ENCODE results near the gene COX5A. TPM values are rescaled to one million over a fixed set of nuclear protein-coding genes. Genes with fewer than 3 reads are reported as not detected.
A peak's percentile ranks its signal among the peaks of the same experiment; 100 is the strongest.

Gene COX5A
- total and polyA plus RNA-seq, 2 donors = 65.5 to 191 TPM

GRCh38 chr15:74964794-74965193, 26.9 kb upstream of the COX5A start:
- no peaks in the 10 kb centered on the region for H3K36me3 ChIP-seq (ENCODE audit: control insufficient read depth in 2 of 2, insufficient read depth in 2 of 2, low read length in 1 of 2)
- DNase-seq (ENCODE audit: low read depth in 6 of 9, low spot score in 9 of 9) = no peak
- H3K4me3 ChIP-seq (ENCODE audit: low read length in 2 of 2) = no peak overlapping the region
- peak overlapping the region in 1 of 2 donors; percentile 18 for H3K27ac ChIP-seq (ENCODE audit: low read depth in 1 of 2, low read length in 1 of 2)
- H3K9me3 ChIP-seq (ENCODE audit: control insufficient read depth in 2 of 2, insufficient read depth in 1 of 2, low read length in 1 of 2) = no peaks in the 10 kb centered on the region
- WGBS = 41% methylated on average over 3 of the region's 3 CpGs
- H3K4me1 ChIP-seq (ENCODE audit: control insufficient read depth in 2 of 2, insufficient read depth in 2 of 2, low read length in 2 of 2) = no peaks in the 10 kb centered on the region
- peaks cover 10 to 36% of the 10 kb centered on the region in 2 donors for H3K27me3 ChIP-seq (ENCODE audit: control insufficient read depth in 2 of 2, insufficient read depth in 1 of 2, low read length in 1 of 2)

GRCh38 chr15:74963213-74963612, 25.3 kb upstream of the COX5A start:
- Histone ChIP-seq H3K27ac (ENCODE audit: low read depth in 1 of 2, low read length in 1 of 2) (no peak overlapping the region), H3K36me3 (ENCODE audit: control insufficient read depth in 2 of 2, insufficient read depth in 2 of 2, low read length in 1 of 2) (no peaks in the 10 kb centered on the region), H3K4me1 (ENCODE audit: control insufficient read depth in 2 of 2, insufficient read depth in 2 of 2, low read length in 2 of 2) (peaks cover 0 to 8% of the 10 kb centered on the region in 2 donors), H3K4me3 (ENCODE audit: low read length in 2 of 2) (no peak overlapping the region), H3K27me3 (ENCODE audit: control insufficient read depth in 2 of 2, insufficient read depth in 1 of 2, low read length in 1 of 2) (peaks cover 25 to 52% of the 10 kb centered on the region in 2 donors), H3K9me3 (ENCODE audit: control insufficient read depth in 2 of 2, insufficient read depth in 1 of 2, low read length in 1 of 2) (no peaks in the 10 kb centered on the region)
- WGBS = 95% methylated on average over 4 of the region's 4 CpGs
- no peak for DNase-seq (ENCODE audit: low read depth in 6 of 9, low spot score in 9 of 9)

GRCh38 chr15:74962671-74963070, 24.8 kb upstream of the COX5A start:
- peaks cover 30 to 57% of the 10 kb centered on the region in 2 donors for H3K27me3 ChIP-seq (ENCODE audit: control insufficient read depth in 2 of 2, insufficient read depth in 1 of 2, low read length in 1 of 2)
- 68% methylated on average over 2 of the region's 2 CpGs for WGBS

GRCh38 chr15:74962219-74962618, 24.3 kb upstream of the COX5A start:
- H3K9me3 ChIP-seq (ENCODE audit: control insufficient read depth in 2 of 2, insufficient read depth in 1 of 2, low read length in 1 of 2) = no peaks in the 10 kb centered on the region
- 97% methylated on average over 8 of the region's 8 CpGs for WGBS
- H3K36me3 ChIP-seq (ENCODE audit: control insufficient read depth in 2 of 2, insufficient read depth in 2 of 2, low read length in 1 of 2) = no peaks in the 10 kb centered on the region
- H3K4me3 ChIP-seq (ENCODE audit: low read length in 2 of 2) = no peak overlapping the region
- H3K27me3 ChIP-seq (ENCODE audit: control insufficient read depth in 2 of 2, insufficient read depth in 1 of 2, low read length in 1 of 2) = peaks cover 35 to 62% of the 10 kb centered on the region in 2 donors
- no peak overlapping the region for H3K27ac ChIP-seq (ENCODE audit: low read depth in 1 of 2, low read length in 1 of 2)
- no peak for DNase-seq (ENCODE audit: low read depth in 6 of 9, low spot score in 9 of 9)
- peaks cover 3 to 17% of the 10 kb centered on the region in 2 donors for H3K4me1 ChIP-seq (ENCODE audit: control insufficient read depth in 2 of 2, insufficient read depth in 2 of 2, low read length in 2 of 2)

More at GRCh38 chr15:74962671-74963070, 24.8 kb upstream of the COX5A start:
- no peak overlapping the region for H3K4me3 ChIP-seq (ENCODE audit: low read length in 2 of 2)
- no peak for DNase-seq (ENCODE audit: low read depth in 6 of 9, low spot score in 9 of 9)
- no peak overlapping the region for H3K27ac ChIP-seq (ENCODE audit: low read depth in 1 of 2, low read length in 1 of 2)
- peaks cover 0 to 12% of the 10 kb centered on the region in 2 donors for H3K4me1 ChIP-seq (ENCODE audit: control insufficient read depth in 2 of 2, insufficient read depth in 2 of 2, low read length in 2 of 2)
- H3K36me3 ChIP-seq (ENCODE audit: control insufficient read depth in 2 of 2, insufficient read depth in 2 of 2, low read length in 1 of 2) = no peaks in the 10 kb centered on the region
- no peaks in the 10 kb centered on the region for H3K9me3 ChIP-seq (ENCODE audit: control insufficient read depth in 2 of 2, insufficient read depth in 1 of 2, low read length in 1 of 2)

GRCh38 chr15:74961616-74962015, 23.7 kb upstream of the COX5A start:
- Histone ChIP-seq H3K4me1 (ENCODE audit: control insufficient read depth in 2 of 2, insufficient read depth in 2 of 2, low read length in 2 of 2) (peaks cover 6 to 22% of the 10 kb centered on the region in 2 donors), H3K27me3 (ENCODE audit: control insufficient read depth in 2 of 2, insufficient read depth in 1 of 2, low read length in 1 of 2) (peaks cover 39 to 68% of the 10 kb centered on the region in 2 donors), H3K4me3 (ENCODE audit: low read length in 2 of 2) (no peak overlapping the region), H3K27ac (ENCODE audit: low read depth in 1 of 2, low read length in 1 of 2) (no peak overlapping the region), H3K9me3 (ENCODE audit: control insufficient read depth in 2 of 2, insufficient read depth in 1 of 2, low read length in 1 of 2) (no peaks in the 10 kb centered on the region), H3K36me3 (ENCODE audit: control insufficient read depth in 2 of 2, insufficient read depth in 2 of 2, low read length in 1 of 2) (no peaks in the 10 kb centered on the region)
- DNase-seq (ENCODE audit: low read depth in 6 of 9, low spot score in 9 of 9) = no peak
- 93% methylated on average over 5 of the region's 5 CpGs for WGBS

- 72% methylated on average over 3 of the region's 3 CpGs for WGBS
Observed at GRCh38 chr15:74960995-74961588, 23.2 kb upstream of the COX5A start.

GRCh38 chr15:74960286-74960685, 22.4 kb upstream of the COX5A start:
- H3K4me3 ChIP-seq (ENCODE audit: low read length in 2 of 2) = no peak overlapping the region
- H3K36me3 ChIP-seq (ENCODE audit: control insufficient read depth in 2 of 2, insufficient read depth in 2 of 2, low read length in 1 of 2) = no peaks in the 10 kb centered on the region
- peaks cover 46 to 80% of the 10 kb centered on the region in 2 donors for H3K27me3 ChIP-seq (ENCODE audit: control insufficient read depth in 2 of 2, insufficient read depth in 1 of 2, low read length in 1 of 2)
- peaks cover 0 to 1% of the 10 kb centered on the region in 2 donors for H3K9me3 ChIP-seq (ENCODE audit: control insufficient read depth in 2 of 2, insufficient read depth in 1 of 2, low read length in 1 of 2)
- H3K27ac ChIP-seq (ENCODE audit: low read depth in 1 of 2, low read length in 1 of 2) = no peak overlapping the region
- DNase-seq (ENCODE audit: low read depth in 6 of 9, low spot score in 9 of 9) = no peak
- H3K4me1 ChIP-seq (ENCODE audit: control insufficient read depth in 2 of 2, insufficient read depth in 2 of 2, low read length in 2 of 2) = peaks cover 13 to 31% of the 10 kb centered on the region in 2 donors
- WGBS = 97% methylated on average over 1 of the region's 1 CpG

More at GRCh38 chr15:74960995-74961588, 23.2 kb upstream of the COX5A start:
- H3K27ac ChIP-seq (ENCODE audit: low read depth in 1 of 2, low read length in 1 of 2) = no peak overlapping the region
- H3K36me3 ChIP-seq (ENCODE audit: control insufficient read depth in 2 of 2, insufficient read depth in 2 of 2, low read length in 1 of 2) = no peaks in the 10 kb centered on the region
- H3K4me1 ChIP-seq (ENCODE audit: control insufficient read depth in 2 of 2, insufficient read depth in 2 of 2, low read length in 2 of 2) = peaks cover 11 to 23% of the 10 kb centered on the region in 2 donors
- H3K4me3 ChIP-seq (ENCODE audit: low read length in 2 of 2) = no peak overlapping the region
- no peak for DNase-seq (ENCODE audit: low read depth in 6 of 9, low spot score in 9 of 9)
- no peaks in the 10 kb centered on the region for H3K9me3 ChIP-seq (ENCODE audit: control insufficient read depth in 2 of 2, insufficient read depth in 1 of 2, low read length in 1 of 2)
- peaks cover 43 to 72% of the 10 kb centered on the region in 2 donors for H3K27me3 ChIP-seq (ENCODE audit: control insufficient read depth in 2 of 2, insufficient read depth in 1 of 2, low read length in 1 of 2)

- Histone ChIP-seq H3K27ac (ENCODE audit: low read depth in 1 of 2, low read length in 1 of 2) (no peak overlapping the region), H3K27me3 (ENCODE audit: control insufficient read depth in 2 of 2, insufficient read depth in 1 of 2, low read length in 1 of 2) (peaks cover 46 to 85% of the 10 kb centered on the region in 2 donors), H3K36me3 (ENCODE audit: control insufficient read depth in 2 of 2, insufficient read depth in 2 of 2, low read length in 1 of 2) (no peaks in the 10 kb centered on the region), H3K9me3 (ENCODE audit: control insufficient read depth in 2 of 2, insufficient read depth in 1 of 2, low read length in 1 of 2) (peaks cover 0 to 1% of the 10 kb centered on the region in 2 donors), H3K4me1 (ENCODE audit: control insufficient read depth in 2 of 2, insufficient read depth in 2 of 2, low read length in 2 of 2) (peaks cover 13 to 37% of the 10 kb centered on the region in 2 donors), H3K4me3 (ENCODE audit: low read length in 2 of 2) (no peak overlapping the region)
- DNase-seq (ENCODE audit: low read depth in 6 of 9, low spot score in 9 of 9) = no peak
- WGBS = 18% methylated on average over 8 of the region's 8 CpGs
Observed at GRCh38 chr15:74959586-74959939, 21.7 kb upstream of the COX5A start.

GRCh38 chr15:74958908-74959585, 21.2 kb upstream of the COX5A start:
- Histone ChIP-seq H3K4me3 (ENCODE audit: low read length in 2 of 2) (peak overlapping the region in 1 of 2 donors; percentile 12), H3K27ac (ENCODE audit: low read depth in 1 of 2, low read length in 1 of 2) (no peak overlapping the region), H3K4me1 (ENCODE audit: control insufficient read depth in 2 of 2, insufficient read depth in 2 of 2, low read length in 2 of 2) (peaks cover 13 to 39% of the 10 kb centered on the region in 2 donors), H3K36me3 (ENCODE audit: control insufficient read depth in 2 of 2, insufficient read depth in 2 of 2, low read length in 1 of 2) (no peaks in the 10 kb centered on the region), H3K27me3 (ENCODE audit: control insufficient read depth in 2 of 2, insufficient read depth in 1 of 2, low read length in 1 of 2) (peaks cover 46 to 85% of the 10 kb centered on the region in 2 donors), H3K9me3 (ENCODE audit: control insufficient read depth in 2 of 2, insufficient read depth in 1 of 2, low read length in 1 of 2) (peaks cover 0 to 1% of the 10 kb centered on the region in 2 donors)
- WGBS = 5% methylated on average over 47 of the region's 47 CpGs
- no peak for DNase-seq (ENCODE audit: low read depth in 6 of 9, low spot score in 9 of 9)
